Measurements from ENCODE around the gene SH3GL1. TPM values are rescaled to one million over a fixed set of nuclear protein-coding genes. Genes with fewer than 3 reads are reported as not detected.

Gene SH3GL1
- total RNA-seq, 2 experiments from 2014 or later: 38.1 to 42.0 TPM

GRCh38 chr19:4376991-4377781, 23.2 kb downstream of the SH3GL1 start:
- peaks cover 65% of the 10 kb centered on the region for H3K4me1 Mint-ChIP-seq (ENCODE audit: low read depth)
- CTCF ChIA-PET: interaction anchor here (1.0 to 4.5 kb wide), 3 partner anchors 7 to 25 kb away, joined by 4 to 32 read pairs (median 7); partner anchors contain the start of genes CHAF1A and SH3GL1

GRCh38 chr19:4376671-4376990, 23.7 kb downstream of the SH3GL1 start:
- CTCF ChIA-PET: interaction anchor here (1.0 to 4.5 kb wide), 4 partner anchors 24 to 109 kb away, joined by 3 to 32 read pairs (median 12); partner anchors contain the start of genes CHAF1A and SH3GL1
- Mint-ChIP-seq H3K27ac (peak overlapping the region; percentile 58), H3K27me3 (no peaks in the 10 kb centered on the region), H3K36me3 (no peaks in the 10 kb centered on the region), H3K4me3 (no peak overlapping the region), H3K9me3 (no peaks in the 10 kb centered on the region), H3K4me1 (ENCODE audit: low read depth) (peaks cover 65% of the 10 kb centered on the region)
- intact Hi-C loops (cut with micrococcal nuclease): no loop called here
- POLR2A ChIA-PET: no interaction called here
- DNase-seq: no peak

More at GRCh38 chr19:4376991-4377781, 23.2 kb downstream of the SH3GL1 start:
- DNase-seq: no peak
- Mint-ChIP-seq H3K36me3 (no peaks in the 10 kb centered on the region), H3K9me3 (no peaks in the 10 kb centered on the region), H3K27me3 (no peaks in the 10 kb centered on the region), H3K27ac (peak overlapping the region; percentile 58), H3K4me3 (no peak overlapping the region)
- intact Hi-C loops (cut with micrococcal nuclease): no loop called here
- POLR2A ChIA-PET: no interaction called here

DNA sequence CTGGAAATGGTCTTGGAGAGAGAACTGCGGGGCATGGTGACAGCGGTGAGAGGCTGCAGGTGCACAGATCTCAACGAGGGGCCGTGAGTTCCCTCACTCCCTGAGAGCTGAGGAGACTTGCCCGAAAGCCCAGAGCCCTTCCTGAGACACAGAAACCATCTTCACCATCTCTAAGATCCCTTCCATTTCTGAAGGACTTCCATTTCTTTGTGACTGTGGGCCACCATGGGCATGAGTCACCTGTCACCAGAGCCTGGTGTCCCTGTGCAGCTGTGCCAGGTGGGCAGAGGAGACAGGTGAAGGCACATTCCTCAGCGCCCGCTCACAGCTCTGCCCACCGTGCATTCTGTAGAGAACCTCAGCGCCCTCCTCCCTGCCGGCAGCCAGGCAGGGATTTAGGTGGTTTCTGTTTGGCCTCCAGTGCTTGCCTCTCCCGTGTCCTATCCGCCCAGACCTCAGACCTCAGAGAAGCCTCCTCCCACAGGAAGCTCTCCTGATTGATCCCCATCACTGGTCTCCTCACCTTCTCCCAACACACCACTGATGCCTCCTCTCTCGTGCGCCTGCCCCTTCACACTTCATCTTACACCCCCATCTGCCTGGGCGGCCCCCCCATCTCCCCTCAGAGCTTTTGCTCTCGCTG, 24.2 kb downstream of the SH3GL1 start:
- intact Hi-C loops (cut with micrococcal nuclease): no loop called here
- CTCF ChIA-PET: interaction anchor here (1.3 to 3.3 kb wide), 3 partner anchors 11 to 109 kb away, joined by 3 to 21 read pairs (median 3); partner anchors contain the start of genes CHAF1A and SH3GL1
- peaks cover 66% of the 10 kb centered on the region for H3K4me1 Mint-ChIP-seq (ENCODE audit: low read depth)

GRCh38 chr19:4375164-4376027, 25.0 kb downstream of the SH3GL1 start:
- Mint-ChIP-seq H3K4me3 (no peak overlapping the region), H3K36me3 (no peaks in the 10 kb centered on the region), H3K4me1 (ENCODE audit: low read depth) (peaks cover 66% of the 10 kb centered on the region), H3K27me3 (no peaks in the 10 kb centered on the region), H3K9me3 (no peaks in the 10 kb centered on the region), H3K27ac (peak overlapping the region; percentile 25)
- ChIA-PET POLR2A (no interaction called here), CTCF (interaction anchor here (1.3 to 3.3 kb wide), 3 partner anchors 12 to 108 kb away, joined by 3 to 21 read pairs (median 3); partner anchors contain the start of genes CHAF1A and SH3GL1)
- no peak for DNase-seq
- intact Hi-C loops (cut with micrococcal nuclease): no loop called here

More for the DNA sequence above, 24.2 kb downstream of the SH3GL1 start:
- Mint-ChIP-seq H3K36me3 (no peaks in the 10 kb centered on the region), H3K27me3 (no peaks in the 10 kb centered on the region), H3K4me3 (no peak overlapping the region), H3K9me3 (no peaks in the 10 kb centered on the region), H3K27ac (peak overlapping the region; percentile 58)
- no peak for DNase-seq
- POLR2A ChIA-PET: no interaction called here

DNA sequence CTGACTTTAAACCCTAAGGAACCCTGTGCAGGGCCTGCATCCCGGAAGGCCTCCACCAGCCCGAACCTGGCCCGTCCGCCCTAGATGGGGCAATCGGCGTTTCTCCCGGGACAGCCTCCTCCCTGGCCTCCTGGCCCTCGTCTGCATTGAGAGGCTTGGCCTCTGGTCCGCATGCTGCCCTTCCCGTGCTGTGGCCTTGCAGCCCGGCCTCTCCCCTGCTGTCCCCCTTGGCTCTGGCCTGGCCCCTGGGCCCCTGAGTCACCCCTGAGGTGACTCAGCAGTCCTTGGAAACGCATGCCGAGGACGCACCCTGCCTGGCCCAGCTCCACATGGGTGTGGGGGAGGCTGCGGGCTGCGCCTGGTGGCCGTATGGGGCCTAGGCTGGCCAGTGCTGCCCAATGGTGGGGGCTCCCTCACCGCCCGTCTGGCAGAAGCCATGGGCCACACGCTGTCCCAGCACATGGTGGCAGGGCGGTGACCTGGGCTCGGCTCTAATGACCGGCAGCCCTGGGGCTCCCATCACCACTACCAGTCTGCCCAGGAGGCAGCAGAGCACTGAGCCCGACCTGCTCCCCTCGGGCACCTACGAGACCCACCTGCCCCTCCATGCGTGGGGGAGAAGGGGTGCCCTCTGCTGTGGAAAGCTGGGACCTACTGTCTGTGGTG, 25.7 kb downstream of the SH3GL1 start:
- intact Hi-C loops (cut with micrococcal nuclease): no loop called here
- no peaks in the 10 kb centered on the region for H3K27me3 Mint-ChIP-seq
- no peaks in the 10 kb centered on the region for H3K9me3 Mint-ChIP-seq
- H3K4me1 Mint-ChIP-seq (ENCODE audit: low read depth): peaks cover 65% of the 10 kb centered on the region
- no peak for DNase-seq
- no peak overlapping the region for H3K27ac Mint-ChIP-seq
- no peaks in the 10 kb centered on the region for H3K36me3 Mint-ChIP-seq
- ChIA-PET POLR2A (no interaction called here), CTCF (interaction anchor here (1.3 to 3.3 kb wide), 2 partner anchors 13 to 27 kb away, joined by 3 to 21 read pairs; partner anchors contain the start of genes CHAF1A and SH3GL1)
- H3K4me3 Mint-ChIP-seq: no peak overlapping the region

- peak overlapping the region; percentile 39 for H3K27ac Mint-ChIP-seq
- ChIA-PET CTCF (interaction anchor here (3.3 kb wide), 1 partner anchor 27 kb away, joined by 21 read pairs; the partner anchor contains the start of genes CHAF1A and SH3GL1), POLR2A (no interaction called here)
- DNase-seq: no peak
- intact Hi-C loops (cut with micrococcal nuclease): no loop called here
- H3K36me3 Mint-ChIP-seq: no peaks in the 10 kb centered on the region
- peaks cover 64% of the 10 kb centered on the region for H3K4me1 Mint-ChIP-seq (ENCODE audit: low read depth)
- no peaks in the 10 kb centered on the region for H3K9me3 Mint-ChIP-seq
- H3K27me3 Mint-ChIP-seq: no peaks in the 10 kb centered on the region
- H3K4me3 Mint-ChIP-seq: no peak overlapping the region
Measured at GRCh38 chr19:4373601-4374497, 26.5 kb downstream of the SH3GL1 start.

- intact Hi-C loops (cut with micrococcal nuclease): no loop called here
- Mint-ChIP-seq H3K36me3 (no peaks in the 10 kb centered on the region), H3K4me3 (no peak overlapping the region), H3K27me3 (no peaks in the 10 kb centered on the region), H3K27ac (no peak overlapping the region), H3K9me3 (no peaks in the 10 kb centered on the region), H3K4me1 (ENCODE audit: low read depth) (peaks cover 69% of the 10 kb centered on the region)
- ChIA-PET CTCF (interaction anchor here (1.5 kb wide), 1 partner anchor 27 kb away, joined by 7 read pairs; the partner anchor contains the start of gene SH3GL1), POLR2A (no interaction called here)
- no peak for DNase-seq
Measured at GRCh38 chr19:4373013-4373367, 27.4 kb downstream of the SH3GL1 start.

DNA sequence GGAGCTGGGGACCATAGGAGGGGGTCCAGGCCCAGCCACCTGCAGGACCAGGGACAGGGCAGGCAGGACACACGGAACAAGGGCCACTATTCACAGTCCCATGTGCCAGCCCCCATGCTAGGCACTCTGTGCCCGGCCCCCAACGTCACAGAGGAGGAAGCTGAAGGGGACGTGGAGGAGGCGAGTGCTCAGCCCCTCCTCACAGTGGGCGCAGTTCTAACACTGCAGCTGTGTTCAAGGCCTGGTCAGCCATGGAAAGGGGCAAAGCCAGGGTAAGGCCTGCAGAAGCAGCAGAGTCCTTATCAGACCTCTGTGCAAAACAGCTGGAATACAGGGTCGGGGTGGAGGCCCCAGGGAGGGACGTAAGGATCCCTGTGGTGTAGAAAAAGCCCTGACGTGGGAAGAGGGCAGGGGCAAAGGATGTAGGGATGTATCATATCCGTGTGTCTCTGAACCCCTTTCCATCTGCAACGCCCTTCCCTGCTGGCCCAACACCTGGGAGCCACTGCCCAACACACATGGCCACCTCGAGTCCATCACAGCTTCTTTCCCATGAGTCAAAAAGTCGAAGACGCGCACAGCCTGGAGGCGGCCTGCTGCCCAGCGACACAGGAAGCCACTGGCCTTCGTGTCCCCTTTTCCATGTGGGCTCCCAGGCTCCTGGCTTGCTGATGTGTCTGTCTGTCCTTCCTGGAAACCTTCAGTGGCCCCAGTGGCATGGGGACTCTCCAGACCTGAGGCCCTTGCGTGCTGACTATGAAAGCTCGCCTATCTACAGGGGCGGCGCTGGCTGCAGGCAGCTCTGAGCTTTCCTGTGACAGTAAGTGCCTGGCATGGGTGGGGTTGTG, 28.0 kb downstream of the SH3GL1 start:
- no peaks in the 10 kb centered on the region for H3K36me3 Mint-ChIP-seq
- ChIA-PET CTCF (interaction anchor here (1.5 kb wide), 1 partner anchor 28 kb away, joined by 7 read pairs; the partner anchor contains the start of gene SH3GL1), POLR2A (no interaction called here)
- no peaks in the 10 kb centered on the region for H3K27me3 Mint-ChIP-seq
- no peak overlapping the region for H3K4me3 Mint-ChIP-seq
- H3K4me1 Mint-ChIP-seq (ENCODE audit: low read depth): peaks cover 66% of the 10 kb centered on the region
- intact Hi-C loops (cut with micrococcal nuclease): no loop called here
- H3K27ac Mint-ChIP-seq: peak overlapping the region; percentile 28
- no peaks in the 10 kb centered on the region for H3K9me3 Mint-ChIP-seq
- no peak for DNase-seq

DNA sequence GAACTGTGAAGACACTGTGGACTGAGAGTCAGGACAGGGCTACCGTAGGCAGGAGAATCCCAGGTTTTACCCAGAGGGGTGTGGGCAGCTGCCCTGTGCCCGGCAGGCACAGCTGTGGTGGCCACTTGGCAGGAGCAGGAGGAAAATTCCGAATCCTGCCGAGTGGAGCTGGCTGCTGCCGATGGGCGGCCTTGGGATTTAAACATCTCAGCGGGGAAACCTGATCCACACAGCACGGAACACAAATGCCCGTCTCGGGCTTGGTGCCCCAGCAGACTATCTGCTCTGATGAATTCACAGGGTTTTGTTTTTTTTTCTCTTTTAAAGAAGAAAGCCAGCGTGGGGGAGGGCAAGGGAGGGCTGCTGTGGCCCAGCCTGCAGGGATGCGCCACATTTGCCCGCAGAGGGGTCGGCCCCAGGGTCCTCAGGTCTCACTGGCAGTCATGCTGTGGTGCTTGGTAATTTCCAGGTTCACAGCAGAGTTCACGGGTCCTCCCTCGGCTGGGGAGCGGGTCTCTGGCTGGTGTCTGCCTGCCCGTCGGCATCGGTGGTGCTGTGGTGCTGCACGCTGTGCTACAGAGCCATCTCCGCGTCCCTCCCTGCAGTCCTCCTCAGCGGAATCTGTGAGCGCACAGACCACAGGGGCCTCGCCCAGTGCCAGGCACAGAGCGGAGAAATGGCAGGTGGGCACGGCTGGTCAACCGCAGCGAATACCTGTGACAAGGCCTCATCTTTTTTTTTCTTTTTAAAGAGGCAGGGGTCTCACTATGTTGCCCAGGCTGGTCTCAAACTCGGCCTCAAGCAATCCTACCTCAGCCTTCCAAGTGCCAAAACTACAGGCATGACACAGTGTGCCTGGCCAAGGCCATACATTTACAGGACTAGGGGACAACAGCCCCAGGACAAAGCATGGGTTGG, 28.8 kb downstream of the SH3GL1 start:
- no peaks in the 10 kb centered on the region for H3K9me3 Mint-ChIP-seq
- ChIA-PET POLR2A (no interaction called here), CTCF (interaction anchor here (1.5 to 3.3 kb wide), 2 partner anchors 29 to 30 kb away, joined by 7 to 52 read pairs; partner anchors contain the start of genes CHAF1A and SH3GL1)
- intact Hi-C loops (cut with micrococcal nuclease): no loop called here
- no peak for DNase-seq
- peak overlapping the region; percentile 28 for H3K27ac Mint-ChIP-seq
- H3K36me3 Mint-ChIP-seq: peaks cover 3% of the 10 kb centered on the region
- no peaks in the 10 kb centered on the region for H3K27me3 Mint-ChIP-seq
- H3K4me3 Mint-ChIP-seq: no peak overlapping the region
- H3K4me1 Mint-ChIP-seq (ENCODE audit: low read depth): peaks cover 57% of the 10 kb centered on the region
